ENCODE measurements around the gene HAUS5. TPM values are rescaled to one million over a fixed set of nuclear protein-coding genes. Genes with fewer than 3 reads are reported as not detected.

HAUS5 gene
- total RNA-seq, 2 donors from 2014 or later = 5.0 to 17.0 TPM

DNA sequence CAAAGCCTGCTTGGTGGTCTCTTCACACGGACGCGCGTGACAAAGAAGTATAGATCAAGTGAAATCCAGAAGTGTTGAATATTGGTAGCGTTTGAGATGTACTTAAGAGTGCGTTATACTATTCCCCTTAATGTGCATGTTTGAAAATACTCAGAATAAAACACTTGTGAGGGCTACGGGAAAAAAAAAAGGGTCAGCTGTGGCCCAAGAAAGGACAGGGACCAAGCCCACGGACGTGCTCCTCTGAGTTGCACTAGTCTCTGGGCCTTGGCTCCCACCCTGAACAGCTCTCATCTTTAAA is 15.7 kb downstream of the HAUS5 start:
- no peak for DNase-seq
- intact Hi-C loops (cut with DNase I) = no loop called here
- Histone ChIP-seq H3K4me1 (peaks cover 6% of the 10 kb centered on the region), H3K4me3 (peak overlapping the region; percentile 98), H3K36me3 (no peaks in the 10 kb centered on the region), H3K27me3 (no peaks in the 10 kb centered on the region), H3K9me3 (no peaks in the 10 kb centered on the region), H3K27ac (peak overlapping the region; percentile 93), H3K9ac (ENCODE audit: low read depth in 2 of 2, low read length in 2 of 2) (peak overlapping the region; percentile 77 to 97)
- TF ChIP-seq CTCF (IDR thresholded peaks at IDR 0.05) = no peak

DNA sequence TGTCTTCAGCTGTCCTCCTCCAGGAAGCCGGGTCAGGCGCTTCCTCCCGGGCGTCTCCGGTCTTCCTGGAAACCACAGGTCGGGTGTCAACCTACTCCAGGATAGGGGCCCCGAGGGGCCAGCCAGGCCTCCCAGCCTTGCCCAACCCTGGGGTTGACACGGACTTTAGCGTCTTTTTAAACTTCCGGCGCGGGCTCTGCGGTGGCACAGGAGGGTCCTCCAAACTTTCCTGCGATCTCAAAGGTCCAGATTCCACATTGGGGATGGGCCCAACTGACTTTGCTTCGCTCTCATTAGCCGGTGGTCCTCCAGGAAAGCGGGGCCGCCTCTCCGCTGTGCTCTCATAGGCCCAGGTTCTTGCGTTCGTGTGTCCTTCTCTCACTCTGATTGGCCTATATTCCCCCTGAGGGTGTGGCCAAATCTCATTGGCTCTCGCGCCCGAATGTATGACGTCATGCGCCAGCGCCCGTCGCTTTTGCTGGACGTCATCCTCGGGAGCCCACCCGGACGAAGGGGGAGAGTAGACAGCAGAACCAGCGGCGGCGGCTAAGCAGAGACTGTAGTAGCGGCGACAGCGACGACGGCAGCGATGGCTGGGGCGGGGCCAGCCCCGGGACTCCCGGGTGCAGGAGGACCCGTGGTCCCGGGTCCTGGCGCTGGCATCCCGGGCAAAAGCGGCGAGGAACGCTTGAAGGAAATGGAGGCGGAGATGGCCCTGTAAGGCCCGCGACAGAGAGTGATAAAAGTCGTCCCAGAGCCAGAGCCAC is 16.2 kb downstream of the HAUS5 start, which contains the start of gene RBM42:
Gene RBM42 (plus strand): TSS at position 472 of the 767 bp plus-strand sequence. CDS start 118 bp downstream, at position 590.
- TF ChIP-seq CTCF (IDR thresholded peaks at IDR 0.05) = no peak
- Histone ChIP-seq H3K4me1 (peaks cover 6% of the 10 kb centered on the region), H3K9me3 (no peaks in the 10 kb centered on the region), H3K27ac (peak within 1 kb of the TSS; percentile 93), H3K9ac (ENCODE audit: low read depth in 2 of 2, low read length in 2 of 2) (peak within 1 kb of the TSS; percentile 94 to 97), H3K4me3 (peak within 1 kb of the TSS; percentile 98), H3K27me3 (no peaks in the 10 kb centered on the region), H3K36me3 (no peaks in the 10 kb centered on the region)
- peak; percentile 97 for DNase-seq
- intact Hi-C loops (cut with DNase I) = no loop called here

DNA sequence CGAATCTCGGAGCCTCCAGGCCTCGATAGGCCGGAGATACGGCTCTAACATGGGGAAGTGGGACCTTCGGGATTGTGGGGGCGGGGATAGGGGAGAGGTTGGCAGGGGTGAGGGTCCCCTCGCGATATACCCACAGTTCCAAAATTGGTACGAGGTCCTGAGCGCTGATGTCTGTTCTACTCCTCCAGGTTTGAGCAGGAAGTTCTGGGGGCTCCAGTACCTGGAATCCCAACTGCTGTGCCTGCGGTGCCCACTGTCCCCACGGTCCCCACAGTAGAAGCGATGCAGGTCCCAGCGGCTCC is 16.7 kb downstream of the HAUS5 start:
- Histone ChIP-seq H3K4me3 (peak overlapping the region; percentile 98), H3K36me3 (no peaks in the 10 kb centered on the region), H3K27me3 (no peaks in the 10 kb centered on the region), H3K9ac (ENCODE audit: low read depth in 2 of 2, low read length in 2 of 2) (peak overlapping the region; percentile 94 to 97), H3K9me3 (no peaks in the 10 kb centered on the region), H3K4me1 (peaks cover 6% of the 10 kb centered on the region), H3K27ac (peak overlapping the region; percentile 93)
- intact Hi-C loops (cut with DNase I) = no loop called here
- TF ChIP-seq CTCF (IDR thresholded peaks at IDR 0.05) = no peak
- DNase-seq = no peak

DNA sequence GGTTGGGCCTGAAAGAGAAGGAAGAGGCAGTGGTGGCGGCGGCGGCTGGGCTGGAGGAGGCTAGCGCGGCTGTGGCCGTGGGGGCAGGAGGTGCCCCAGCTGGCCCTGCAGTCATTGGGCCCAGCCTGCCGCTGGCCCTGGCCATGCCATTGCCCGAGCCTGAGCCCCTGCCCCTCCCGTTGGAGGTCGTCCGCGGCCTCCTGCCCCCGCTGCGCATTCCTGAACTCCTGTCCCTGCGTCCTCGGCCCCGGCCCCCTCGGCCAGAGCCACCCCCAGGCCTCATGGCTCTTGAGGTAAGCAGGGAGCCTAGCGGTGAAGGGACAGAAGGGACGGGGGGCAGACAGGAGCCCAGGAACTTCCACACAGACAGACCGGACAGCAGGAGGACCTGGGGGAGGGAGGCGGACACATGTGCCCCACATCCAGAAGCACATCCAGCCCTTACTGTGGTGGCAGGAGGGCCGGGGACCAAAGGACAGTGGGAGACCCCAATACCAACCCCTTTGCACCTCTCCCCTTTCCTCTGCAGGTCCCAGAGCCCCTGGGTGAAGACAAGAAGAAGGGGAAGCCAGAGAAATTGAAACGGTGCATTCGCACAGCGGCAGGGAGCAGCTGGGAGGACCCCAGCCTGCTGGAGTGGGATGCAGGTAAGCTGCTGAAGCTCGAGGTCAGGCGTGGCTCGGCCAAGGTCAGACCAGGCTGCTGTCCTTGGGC is 21.3 kb downstream of the HAUS5 start:
- Histone ChIP-seq H3K9me3 (no peaks in the 10 kb centered on the region), H3K27me3 (no peaks in the 10 kb centered on the region), H3K27ac (no peak overlapping the region), H3K9ac (ENCODE audit: low read depth in 2 of 2, low read length in 2 of 2) (no peak overlapping the region), H3K4me1 (peaks cover 6% of the 10 kb centered on the region), H3K4me3 (no peak overlapping the region), H3K36me3 (no peaks in the 10 kb centered on the region)
- DNase-seq = no peak
- intact Hi-C loops (cut with DNase I) = no loop called here
- TF ChIP-seq CTCF (IDR thresholded peaks at IDR 0.05) = no peak

DNA sequence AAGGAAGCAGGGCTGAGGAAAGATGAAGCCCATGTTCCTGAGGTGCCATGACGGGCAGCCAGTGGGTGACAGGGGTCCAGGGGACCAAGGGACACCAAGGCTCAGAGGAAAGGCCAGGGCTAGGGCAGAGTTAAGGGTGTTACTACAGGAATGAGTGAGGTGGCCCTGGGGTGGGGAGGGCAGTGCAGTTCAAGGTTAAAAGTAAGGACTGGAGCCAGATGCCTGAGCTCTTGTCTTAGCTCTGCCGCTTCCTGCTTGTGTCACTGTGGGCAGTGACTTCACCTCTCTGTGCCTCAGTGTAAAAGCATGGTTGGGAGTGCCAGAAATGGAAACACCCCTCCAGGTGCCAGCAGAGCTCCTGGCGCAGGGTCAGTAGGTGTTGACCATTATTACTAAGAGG is 24.1 kb downstream of the HAUS5 start:
- no peaks in the 10 kb centered on the region for H3K27me3 ChIP-seq
- H3K36me3 ChIP-seq = no peaks in the 10 kb centered on the region
- no peak overlapping the region for H3K27ac ChIP-seq
- no peak for TF ChIP-seq CTCF (IDR thresholded peaks at IDR 0.05)
- H3K4me1 ChIP-seq = no peaks in the 10 kb centered on the region
- no peak overlapping the region for H3K4me3 ChIP-seq
- H3K9me3 ChIP-seq = no peaks in the 10 kb centered on the region
- H3K9ac ChIP-seq (ENCODE audit: low read depth in 2 of 2, low read length in 2 of 2) = no peak overlapping the region
- DNase-seq = no peak
- intact Hi-C loops (cut with DNase I) = no loop called here
